Measurements from ENCODE around the gene CAPN2.

CAPN2 gene

GRCh38 chr1:223785808-223786207, 73.5 kb downstream of the CAPN2 start:
- TF ChIP-seq CTCF (IDR thresholded peaks at IDR 0.05; ENCODE audit: control extremely low read depth, extremely low read depth, low read depth, missing control alignments) = no peak
- ChIA-PET CTCF (interaction anchor here (1.3 to 5.8 kb wide), 2 partner anchors 9 to 11 kb away, joined by 4 to 26 read pairs; no protein-coding TSS in a partner anchor), POLR2A (no interaction called here)
- no peak for DNase-seq (ENCODE audit: extremely low spot score)

DNA sequence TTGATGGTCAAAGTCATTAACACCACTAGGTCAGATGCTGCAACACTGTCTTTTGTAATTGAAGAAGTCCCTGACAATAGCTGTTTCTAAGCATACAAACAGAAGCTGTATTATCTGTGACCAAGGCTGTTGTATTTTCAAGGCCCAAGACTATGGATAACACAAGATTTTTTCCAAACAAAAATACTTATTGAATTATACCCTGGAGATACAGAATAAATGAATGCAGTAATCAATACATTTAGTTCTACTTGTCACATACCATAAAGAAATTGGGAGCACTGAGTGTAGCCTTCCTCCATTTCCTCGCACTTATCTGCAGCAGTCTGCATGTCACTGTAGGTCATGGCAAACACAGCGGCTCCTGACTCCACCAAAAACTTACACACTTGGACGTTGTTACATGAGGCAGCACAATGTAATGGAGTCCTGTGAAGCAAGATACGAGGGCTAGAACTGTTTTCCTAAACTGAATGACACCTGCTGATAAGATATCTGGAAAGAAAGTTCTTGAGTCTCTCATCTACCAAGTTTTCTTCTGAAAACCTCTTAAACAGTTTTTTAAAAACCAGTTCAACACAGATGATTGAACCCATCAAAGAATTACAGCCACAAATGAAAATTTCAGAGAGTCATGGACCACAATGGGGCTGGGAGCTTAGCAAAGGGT, 76.5 kb downstream of the CAPN2 start:
- ChIA-PET CTCF (no interaction called here), POLR2A (no interaction called here)
- no peak for TF ChIP-seq CTCF (IDR thresholded peaks at IDR 0.05; ENCODE audit: control extremely low read depth, extremely low read depth, low read depth, missing control alignments)
- DNase-seq (ENCODE audit: extremely low spot score) = no peak

DNA sequence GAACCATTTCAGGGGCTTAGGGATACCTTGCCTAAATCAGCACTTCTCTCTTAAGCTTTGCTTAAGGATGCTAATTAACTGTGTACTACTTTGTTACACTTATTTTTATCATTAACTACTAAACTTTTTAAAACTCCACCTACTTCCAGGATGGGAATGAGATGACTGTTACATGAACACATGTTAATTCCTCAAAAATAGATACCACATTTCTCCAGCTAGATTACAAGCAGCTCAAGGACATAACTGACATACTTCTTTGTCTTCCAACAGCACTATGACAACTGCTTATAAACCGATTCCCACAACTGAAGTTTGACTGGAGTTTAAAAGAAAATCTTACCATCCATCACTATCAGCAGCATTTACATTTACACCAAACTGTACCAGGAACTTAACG, 79.7 kb downstream of the CAPN2 start:
- no peak for TF ChIP-seq CTCF (IDR thresholded peaks at IDR 0.05; ENCODE audit: control extremely low read depth, extremely low read depth, low read depth, missing control alignments)
- no peak for DNase-seq (ENCODE audit: extremely low spot score)
- CTCF ChIA-PET = no interaction called here
- POLR2A ChIA-PET = no interaction called here

DNA sequence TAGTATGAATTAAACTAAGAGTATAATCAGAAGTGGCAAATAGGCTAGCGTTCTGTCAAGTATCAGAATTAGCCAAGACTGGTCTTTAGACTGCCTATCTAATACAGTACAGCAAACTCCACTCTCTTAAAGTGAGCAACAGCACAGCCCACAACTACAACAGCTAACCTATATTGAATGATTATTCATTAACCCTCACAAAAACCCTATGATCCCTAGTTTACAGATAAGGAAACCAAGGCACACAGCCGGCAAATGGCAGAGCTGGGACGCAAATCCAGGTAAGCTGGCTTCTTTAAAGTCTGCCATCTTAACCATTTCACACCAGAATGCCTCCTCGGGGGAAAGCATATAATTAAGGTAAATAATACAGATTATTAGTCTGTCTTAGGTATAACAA, 81.4 kb downstream of the CAPN2 start:
- ChIA-PET CTCF (interaction anchor here (1.4 to 2.1 kb wide), 3 partner anchors 9 to 13 kb away, joined by 3 to 6 read pairs (median 4); no protein-coding TSS in a partner anchor), POLR2A (no interaction called here)
- TF ChIP-seq CTCF (IDR thresholded peaks at IDR 0.05; ENCODE audit: control extremely low read depth, extremely low read depth, low read depth, missing control alignments) = no peak
- no peak for DNase-seq (ENCODE audit: extremely low spot score)

DNA sequence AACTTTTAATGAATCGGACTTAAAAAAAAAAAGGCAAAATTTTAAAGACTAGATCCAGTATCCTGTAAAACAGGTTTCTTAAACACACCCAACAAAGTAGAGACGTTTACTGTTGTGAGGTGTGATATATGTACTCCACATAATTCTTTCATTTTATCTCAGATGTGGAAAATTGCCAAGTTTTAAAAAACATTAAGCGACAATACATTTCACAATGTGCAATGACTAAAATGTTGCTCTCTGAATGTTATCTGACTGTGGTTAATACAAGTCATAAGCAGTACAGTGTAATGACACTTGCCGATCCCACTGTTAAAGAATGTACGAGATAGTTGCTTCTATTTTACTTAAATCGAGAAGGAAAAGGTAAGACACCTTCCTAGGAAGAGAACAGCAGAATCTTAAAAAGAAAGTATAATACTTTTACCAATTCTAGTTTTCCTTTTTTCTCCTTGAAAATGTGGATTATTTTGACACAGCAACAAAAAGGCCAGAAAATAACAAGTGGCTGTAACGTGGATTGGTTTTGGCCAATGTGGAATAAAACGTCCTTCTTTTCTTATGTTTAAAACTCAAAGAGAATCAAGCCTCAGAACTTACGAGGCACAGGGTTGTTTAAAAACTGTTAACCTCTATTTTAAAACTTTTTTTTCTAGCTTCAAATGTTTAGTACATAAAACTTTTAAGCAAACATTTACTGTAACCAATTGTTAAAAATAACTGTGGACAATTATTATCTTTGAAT, 82.0 kb downstream of the CAPN2 start:
- no peak for TF ChIP-seq CTCF (IDR thresholded peaks at IDR 0.05; ENCODE audit: control extremely low read depth, extremely low read depth, low read depth, missing control alignments)
- DNase-seq (ENCODE audit: extremely low spot score) = no peak
- ChIA-PET POLR2A (no interaction called here), CTCF (interaction anchor here (1.4 to 2.1 kb wide), 3 partner anchors 9 to 14 kb away, joined by 3 to 6 read pairs (median 4); no protein-coding TSS in a partner anchor)

GRCh38 chr1:223796210-223796609, 83.9 kb downstream of the CAPN2 start:
- ChIA-PET CTCF (no interaction called here), POLR2A (no interaction called here)
- no peak for TF ChIP-seq CTCF (IDR thresholded peaks at IDR 0.05; ENCODE audit: control extremely low read depth, extremely low read depth, low read depth, missing control alignments)
- no peak for DNase-seq (ENCODE audit: extremely low spot score)

Measured in GM10248 (cell line).